Spinal cord (tissue), 10 donors: ENCODE results near the gene LCP1. TPM values are rescaled to one million over a fixed set of nuclear protein-coding genes. Genes with fewer than 3 reads are reported as not detected.
A peak's percentile ranks its signal among the peaks of the same experiment; 100 is the strongest.

Source experiments
- DNase-seq, 6 donors: peaks; one replicate each; pipeline versions ENCODE4 v3.0.0 to v3.0.0-alpha.2; 2013 to 2015; ENCODE audit warnings: low spot score in 6 of 6, low read depth in 4 of 6
- H3K27ac ChIP-seq: one replicate; pipeline ENCODE4 v1.5.1; 2013; ENCODE audit warnings: low read depth, low read length, control low read depth
- H3K27me3 ChIP-seq: one replicate; pipeline ENCODE4 v1.6.1; 2013; ENCODE audit warnings: low read length; ENCODE audit not compliant: control insufficient read depth, insufficient read depth
- H3K36me3 ChIP-seq: one replicate; pipeline ENCODE4 v1.6.1; 2013; ENCODE audit warnings: low read length; ENCODE audit not compliant: control insufficient read depth, insufficient read depth
- H3K4me1 ChIP-seq: one replicate; pipeline ENCODE4 v1.6.1; 2013; ENCODE audit warnings: low read length; ENCODE audit not compliant: control insufficient read depth, insufficient read depth
- H3K4me3 ChIP-seq: one replicate; pipeline ENCODE4 v1.5.1; 2013; ENCODE audit warnings: low read depth, low read length, control low read depth
- H3K9me3 ChIP-seq: one replicate; pipeline ENCODE4 v1.6.1; 2013; ENCODE audit warnings: low read length; ENCODE audit not compliant: control insufficient read depth, insufficient read depth
- WGBS: methylation state at CpG from one replicate; pipeline ENCODE4 v1.1.5; 2013; ENCODE audit warnings: missing lambda C conversion rate; ENCODE audit not compliant: insufficient coverage; 5-methylcytosine and 5-hydroxymethylcytosine counted together
- polyA plus RNA-seq, 2 donors: library from polyadenylated mRNA; unstranded; fragments of 120-200 nt; gene quantifications; one replicate each; pipeline ENCODE4 v1.2.1, GENCODE V29; 2013; ENCODE audit not compliant: insufficient read length in 2 of 2
- total RNA-seq, 2 donors: library from RNA; depleted of rRNA in 1 of 2; stranded (reverse); fragments of 120-200 nt in 1 of 2; fragments of >200 nt in 1 of 2; gene quantifications; one replicate each; pipeline versions ENCODE4 v1.2.3 to v1.2.4, GENCODE V29; 2013 to 2014
- donor health status: healthy.

Gene LCP1
- total and polyA plus RNA-seq, 4 donors, result 13.7 to 65.1 (median 17.1) TPM

DNA sequence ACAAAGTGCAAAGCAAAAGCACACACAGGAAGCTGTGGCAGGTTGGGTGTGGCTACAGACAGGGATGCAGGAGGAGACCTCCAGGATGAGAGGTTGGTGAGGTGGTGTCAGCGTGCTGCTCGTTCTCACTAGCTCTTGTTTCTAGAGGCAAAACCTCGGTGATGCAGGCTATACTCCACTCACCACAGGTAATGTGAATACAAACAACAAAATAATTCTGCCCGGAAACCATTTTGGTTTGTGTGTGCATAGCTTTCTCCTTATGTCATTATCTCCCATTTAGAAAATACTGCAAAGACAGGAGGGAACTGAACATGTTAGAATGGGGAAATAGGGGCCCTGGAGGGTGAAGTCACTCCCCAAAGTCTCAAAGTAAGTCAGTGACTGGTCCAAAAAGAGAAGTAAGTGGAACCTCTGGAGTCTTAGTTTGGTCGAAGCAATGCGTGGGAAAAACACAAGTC lies 9.4 kb downstream of the LCP1 start:
- no peak overlapping the region for H3K4me3 ChIP-seq
- H3K27ac ChIP-seq, result no peak overlapping the region
- WGBS, result 89% methylated on average over 3 of the region's 6 CpGs
- no peaks in the 10 kb centered on the region for H3K9me3 ChIP-seq
- no peak for DNase-seq
- H3K4me1 ChIP-seq, result no peaks in the 10 kb centered on the region
- no peaks in the 10 kb centered on the region for H3K27me3 ChIP-seq
- H3K36me3 ChIP-seq, result no peaks in the 10 kb centered on the region

DNA sequence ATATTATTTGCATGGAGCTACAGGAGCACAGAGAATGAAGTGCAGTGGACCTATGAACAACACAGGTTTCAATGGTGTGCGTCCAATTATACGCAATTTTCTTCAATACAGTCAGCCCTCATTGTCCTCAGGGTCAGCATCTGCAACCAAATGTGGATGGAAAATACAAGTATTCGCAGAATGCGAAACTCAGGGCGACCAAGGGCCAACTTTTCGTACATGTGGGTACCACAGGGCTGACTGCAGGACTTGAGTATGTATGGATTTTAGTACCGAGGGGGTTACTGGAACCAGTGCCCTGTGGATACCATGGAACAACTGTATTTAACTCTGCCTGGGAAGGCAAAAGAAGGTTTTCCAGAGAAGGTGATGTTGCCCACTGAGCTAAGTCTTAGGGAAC lies 10.2 kb downstream of the LCP1 start:
- WGBS, result 96% methylated on average over 7 of the region's 7 CpGs
- Histone ChIP-seq H3K9me3 (no peaks in the 10 kb centered on the region), H3K4me3 (no peak overlapping the region), H3K27ac (no peak overlapping the region), H3K4me1 (no peaks in the 10 kb centered on the region), H3K27me3 (no peaks in the 10 kb centered on the region), H3K36me3 (no peaks in the 10 kb centered on the region)
- no peak for DNase-seq

DNA sequence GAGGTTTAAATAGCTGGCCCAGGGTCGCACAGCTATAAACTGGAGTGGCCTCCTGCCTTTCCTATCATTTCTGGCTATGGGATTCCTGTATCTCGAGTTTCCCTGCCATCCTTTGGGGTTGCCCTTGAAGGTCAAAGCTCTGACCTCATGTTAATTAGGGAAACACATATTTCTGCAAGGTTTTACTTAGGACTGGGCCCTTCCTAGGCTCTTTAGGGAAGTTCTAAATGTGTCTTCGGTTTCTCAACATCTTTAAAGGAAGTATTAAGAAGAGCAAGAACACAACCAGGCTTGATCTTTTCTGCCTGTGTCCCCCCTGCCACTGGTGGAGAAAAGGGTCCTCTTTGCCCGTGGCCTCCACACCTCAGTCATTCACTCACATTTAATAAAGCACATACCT lies 10.8 kb downstream of the LCP1 start:
- DNase-seq, result no peak
- WGBS, result 69% methylated on average over 2 of the region's 4 CpGs
- no peak overlapping the region for H3K4me3 ChIP-seq

DNA sequence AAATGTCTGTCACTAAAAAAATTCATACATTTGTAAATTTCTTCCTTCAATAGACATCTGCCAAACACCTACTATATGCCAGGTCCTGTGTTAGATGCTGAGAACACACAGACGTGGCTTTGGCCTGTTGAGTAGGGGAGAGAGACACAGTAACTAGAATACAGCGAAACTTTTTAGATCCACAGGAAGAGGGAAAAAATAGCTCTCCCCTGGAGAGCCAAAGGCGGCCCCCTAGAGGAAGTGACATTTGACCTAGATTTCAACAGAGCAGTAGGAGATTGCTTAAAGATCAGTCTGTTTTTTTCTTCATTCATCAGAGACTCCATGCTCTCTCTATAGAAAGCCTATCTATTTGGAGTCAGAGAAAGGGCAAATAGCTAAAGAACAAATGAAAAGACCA lies 11.3 kb downstream of the LCP1 start:
- no peaks in the 10 kb centered on the region for H3K27me3 ChIP-seq
- DNase-seq, result no peak
- H3K27ac ChIP-seq, result no peak overlapping the region
- no peak overlapping the region for H3K4me3 ChIP-seq
- 30% methylated on average over 2 of the region's 3 CpGs for WGBS
- no peaks in the 10 kb centered on the region for H3K9me3 ChIP-seq
- no peaks in the 10 kb centered on the region for H3K36me3 ChIP-seq
- no peaks in the 10 kb centered on the region for H3K4me1 ChIP-seq

More for the DNA sequence above, 10.8 kb downstream of the LCP1 start:
- no peaks in the 10 kb centered on the region for H3K9me3 ChIP-seq
- no peak overlapping the region for H3K27ac ChIP-seq
- H3K36me3 ChIP-seq, result no peaks in the 10 kb centered on the region
- no peaks in the 10 kb centered on the region for H3K27me3 ChIP-seq
- H3K4me1 ChIP-seq, result no peaks in the 10 kb centered on the region

DNA sequence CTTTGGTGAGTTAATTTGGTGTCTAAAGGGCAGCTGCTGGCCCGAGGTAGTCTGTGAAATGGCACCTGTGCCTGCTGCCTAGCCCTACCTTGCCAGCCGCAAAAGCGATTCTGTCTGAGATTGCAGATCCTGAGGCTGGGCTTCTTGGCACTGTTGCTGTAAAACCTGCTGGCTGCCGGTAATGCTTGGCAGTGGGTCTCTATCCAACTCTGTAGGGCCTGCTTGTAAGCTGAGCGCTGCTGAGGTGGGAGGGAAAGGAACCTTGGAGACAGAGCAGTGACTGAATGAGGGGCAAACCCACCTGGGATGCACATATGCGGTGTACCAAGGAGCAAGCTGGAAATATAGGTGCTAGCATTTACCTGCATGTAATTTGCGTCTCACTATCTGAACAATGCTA lies 11.7 kb downstream of the LCP1 start:
- H3K4me3 ChIP-seq, result no peak overlapping the region

DNA sequence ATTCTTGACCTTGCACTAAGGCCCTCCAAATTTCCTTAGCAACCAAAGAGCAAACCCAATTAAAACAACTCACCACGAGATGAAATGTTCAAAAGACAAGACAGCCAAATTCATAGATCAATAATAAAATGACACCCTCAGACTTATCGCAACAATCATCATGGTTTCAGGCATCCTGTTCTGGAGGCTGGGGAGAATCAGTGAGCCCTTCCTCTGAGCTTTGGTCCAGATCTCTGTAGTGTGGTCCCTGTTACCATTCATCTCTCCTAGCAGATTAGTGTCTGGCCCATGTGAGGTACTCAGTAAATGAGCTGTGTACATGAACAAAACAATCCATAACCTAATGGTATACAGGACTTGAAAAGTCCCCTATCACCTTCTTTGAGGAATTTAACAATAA lies 12.2 kb downstream of the LCP1 start:
- WGBS, result 83% methylated on average over 1 of the region's 2 CpGs
- Histone ChIP-seq H3K9me3 (no peaks in the 10 kb centered on the region), H3K27me3 (no peaks in the 10 kb centered on the region), H3K36me3 (no peaks in the 10 kb centered on the region), H3K4me3 (no peak overlapping the region), H3K4me1 (no peaks in the 10 kb centered on the region), H3K27ac (no peak overlapping the region)
- DNase-seq, result no peak

More for the DNA sequence above, 11.7 kb downstream of the LCP1 start:
- peak in 2 of 6 donors; percentile 53 to 56 for DNase-seq
- 69% methylated on average over 5 of the region's 7 CpGs for WGBS
- Histone ChIP-seq H3K27ac (no peak overlapping the region), H3K9me3 (no peaks in the 10 kb centered on the region), H3K4me1 (no peaks in the 10 kb centered on the region), H3K36me3 (no peaks in the 10 kb centered on the region), H3K27me3 (no peaks in the 10 kb centered on the region)

DNA sequence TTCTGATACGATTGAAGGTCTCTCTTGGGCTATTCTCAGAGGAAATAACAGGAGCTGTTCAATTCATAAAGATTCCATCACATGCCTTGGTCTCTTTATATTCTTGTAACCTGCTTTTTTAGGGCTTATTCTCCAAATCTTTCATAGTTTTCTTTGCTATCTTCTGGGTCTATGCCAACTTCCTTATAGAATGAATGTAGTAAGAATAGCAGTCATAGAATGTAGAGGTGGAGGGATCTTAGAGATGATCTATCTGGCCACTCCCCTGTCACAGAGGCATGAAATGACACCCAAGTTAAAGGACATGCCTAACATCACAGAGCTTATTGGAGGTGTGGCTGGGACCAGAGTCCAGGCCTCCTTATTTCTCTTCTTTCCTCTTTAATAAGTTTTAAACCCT lies 13.2 kb downstream of the LCP1 start:
- Histone ChIP-seq H3K36me3 (no peaks in the 10 kb centered on the region), H3K4me3 (no peak overlapping the region), H3K4me1 (no peaks in the 10 kb centered on the region), H3K9me3 (no peaks in the 10 kb centered on the region), H3K27me3 (no peaks in the 10 kb centered on the region), H3K27ac (no peak overlapping the region)
- no CpG with 5 or more reads among the region's 1 CpG for WGBS
- no peak for DNase-seq

DNA sequence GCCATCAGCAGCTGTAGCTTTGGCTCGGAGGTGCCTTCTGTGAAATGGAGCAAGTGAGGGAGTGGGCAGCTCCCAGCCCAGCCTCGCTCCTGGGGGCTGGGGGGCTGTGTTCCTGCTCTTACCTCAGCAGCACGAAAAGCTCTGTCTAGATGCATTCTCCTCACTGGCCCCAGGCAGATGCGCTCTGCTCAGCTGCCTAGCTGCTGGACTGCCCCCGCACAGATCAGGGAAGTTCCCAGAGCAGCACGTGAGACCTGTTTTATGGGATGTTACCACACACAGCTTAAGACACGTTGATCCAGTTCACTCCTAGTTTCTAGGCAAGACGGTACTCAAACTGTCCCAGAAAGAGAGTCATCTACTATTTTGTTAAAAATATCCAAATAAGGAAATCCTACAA lies 13.6 kb downstream of the LCP1 start:
- 73% methylated on average over 8 of the region's 8 CpGs for WGBS
- Histone ChIP-seq H3K9me3 (no peaks in the 10 kb centered on the region), H3K27ac (no peak overlapping the region), H3K4me3 (no peak overlapping the region), H3K36me3 (no peaks in the 10 kb centered on the region), H3K4me1 (no peaks in the 10 kb centered on the region), H3K27me3 (no peaks in the 10 kb centered on the region)
- no peak for DNase-seq

DNA sequence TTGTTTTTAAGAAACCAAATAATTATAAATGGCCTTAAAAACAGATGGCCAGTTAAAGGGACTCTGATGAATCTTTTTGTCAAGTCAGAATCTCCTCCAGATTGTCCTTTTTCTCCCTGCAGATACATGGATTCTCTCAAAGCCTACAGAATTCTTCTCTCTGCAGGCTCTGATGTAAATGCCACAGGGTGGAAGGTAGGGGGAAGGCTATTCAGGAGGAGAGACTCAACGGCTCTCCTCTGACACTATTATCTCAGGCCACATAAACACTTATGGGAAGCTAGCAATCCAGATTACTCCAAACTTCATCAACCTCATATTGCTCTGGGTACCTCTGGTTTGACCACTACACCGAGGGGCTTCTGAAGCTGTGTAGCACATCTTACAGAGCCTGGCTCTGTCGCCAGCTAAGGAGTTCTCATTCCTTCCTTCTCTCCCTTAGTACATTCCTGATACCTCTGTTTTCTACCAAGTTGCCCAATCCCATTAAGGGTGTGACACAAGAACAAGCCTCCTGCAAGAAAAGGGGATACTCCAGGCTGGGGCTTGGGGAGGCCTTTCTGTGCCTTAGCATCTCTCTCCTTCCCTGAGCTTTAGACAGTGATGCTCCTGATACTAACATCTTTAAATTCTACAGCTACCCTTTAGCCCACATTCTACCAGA lies 14.9 kb downstream of the LCP1 start:
- no peak for DNase-seq
- H3K4me1 ChIP-seq, result no peaks in the 10 kb centered on the region
- H3K4me3 ChIP-seq, result no peak overlapping the region
- H3K36me3 ChIP-seq, result no peaks in the 10 kb centered on the region
- 64% methylated on average over 3 of the region's 3 CpGs for WGBS
- H3K27ac ChIP-seq, result no peak overlapping the region
- H3K9me3 ChIP-seq, result no peaks in the 10 kb centered on the region
- no peaks in the 10 kb centered on the region for H3K27me3 ChIP-seq

DNA sequence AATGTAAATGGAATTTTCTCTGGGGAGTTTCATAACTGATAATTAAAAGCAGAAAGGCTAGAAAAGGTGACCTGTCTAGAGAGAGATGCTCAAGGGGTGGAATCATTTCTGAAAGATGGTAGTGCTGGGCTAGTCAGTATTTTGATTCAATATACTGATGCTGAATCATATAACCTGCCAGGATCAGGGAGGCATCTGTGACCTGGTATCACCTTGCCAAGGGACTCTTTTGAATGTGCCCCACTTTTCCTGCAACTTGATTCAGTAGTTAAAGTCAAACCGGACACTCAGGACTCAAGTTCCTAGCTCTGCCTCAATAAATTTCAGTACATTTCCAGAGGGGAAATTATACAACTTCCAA lies 15.8 kb downstream of the LCP1 start:
- no CpG with 5 or more reads among the region's 1 CpG for WGBS
- no peaks in the 10 kb centered on the region for H3K27me3 ChIP-seq
- H3K4me1 ChIP-seq, result no peaks in the 10 kb centered on the region
- no peaks in the 10 kb centered on the region for H3K36me3 ChIP-seq
- DNase-seq, result no peak
- H3K27ac ChIP-seq, result no peak overlapping the region
- no peak overlapping the region for H3K4me3 ChIP-seq
- no peaks in the 10 kb centered on the region for H3K9me3 ChIP-seq
